GOT3 (cell line): ENCODE data around the gene TEX13B.

ENCODE experiments used
- DNase-seq: peaks from one replicate; lab custom pipeline; 2025; ENCODE audit warnings: mixed read lengths; lab: John Stamatoyannopoulos, UW

Gene TEX13B

DNA sequence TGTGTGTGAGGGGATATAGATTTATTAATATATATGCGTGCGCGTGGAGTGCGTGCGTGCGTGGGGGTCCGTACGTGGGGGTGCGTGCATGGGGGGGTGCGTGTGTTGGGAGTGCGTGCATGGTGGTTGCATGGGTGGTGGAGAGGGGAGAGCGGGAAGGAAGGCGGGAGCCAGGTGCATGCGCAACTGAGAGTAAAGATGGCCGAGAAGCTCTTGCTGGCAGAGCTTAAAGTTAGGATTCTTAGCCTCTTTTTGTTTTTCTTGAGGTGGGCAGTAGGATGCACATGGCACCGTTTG is 45.8 kb downstream of the TEX13B start:
- no peak for DNase-seq

DNA sequence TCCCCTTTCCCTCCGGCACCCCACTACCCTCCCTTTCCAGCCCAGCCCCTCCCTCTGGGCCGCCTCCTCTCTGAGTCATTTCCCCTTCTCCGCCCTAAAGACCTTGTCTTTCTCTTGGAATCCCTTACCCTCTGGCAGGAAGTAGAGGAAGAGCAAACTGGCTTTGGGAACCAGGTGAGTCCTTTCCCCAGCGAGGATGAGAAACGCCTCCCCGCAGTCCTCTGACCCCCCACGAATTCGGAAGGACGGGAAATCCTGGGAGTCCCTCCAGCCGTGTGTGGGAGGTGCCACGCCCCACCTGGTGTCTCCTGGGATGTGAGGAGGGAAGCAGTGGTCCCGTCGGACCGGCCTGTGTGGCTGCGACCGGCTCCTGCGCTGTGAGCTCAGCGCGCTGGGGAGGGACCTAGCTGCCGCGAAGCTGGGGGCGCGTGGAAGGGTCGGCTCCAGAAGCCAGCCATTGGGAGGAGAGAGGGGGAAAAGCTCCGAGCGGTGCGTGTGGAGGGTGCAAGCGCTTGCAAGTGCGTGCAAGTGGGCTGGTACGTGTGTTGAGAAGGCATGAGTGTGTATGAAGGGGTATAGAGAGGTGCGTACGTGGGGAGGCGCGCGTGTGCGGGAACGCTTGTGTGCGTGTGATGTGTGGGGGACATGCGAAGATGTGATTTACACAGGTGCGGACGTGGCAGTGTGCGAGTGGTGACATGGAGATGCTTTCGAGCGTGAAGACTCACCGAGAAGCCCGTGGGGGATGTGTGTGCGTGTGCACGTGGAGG is 46.3 kb downstream of the TEX13B start:
- no peak for DNase-seq

DNA sequence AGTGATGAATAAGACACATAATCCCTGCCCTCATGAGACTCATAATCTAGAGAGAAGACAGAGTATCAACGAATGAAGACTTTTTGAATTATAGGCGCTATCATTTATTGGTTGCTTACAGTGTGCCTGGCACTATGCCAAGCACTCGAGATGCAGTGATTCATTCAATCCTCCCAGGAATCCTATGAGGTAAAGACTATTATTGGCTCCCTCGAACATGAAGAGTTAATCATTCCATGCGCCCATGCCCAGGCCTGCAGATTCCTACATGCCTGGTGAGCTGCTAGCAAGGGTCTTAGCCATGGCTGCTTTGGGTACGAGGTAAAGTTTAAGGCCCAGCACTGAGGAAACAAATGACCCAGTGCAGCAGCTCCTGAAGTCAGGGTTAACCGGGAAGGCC is 47.0 kb downstream of the TEX13B start:
- DNase-seq = no peak

DNA sequence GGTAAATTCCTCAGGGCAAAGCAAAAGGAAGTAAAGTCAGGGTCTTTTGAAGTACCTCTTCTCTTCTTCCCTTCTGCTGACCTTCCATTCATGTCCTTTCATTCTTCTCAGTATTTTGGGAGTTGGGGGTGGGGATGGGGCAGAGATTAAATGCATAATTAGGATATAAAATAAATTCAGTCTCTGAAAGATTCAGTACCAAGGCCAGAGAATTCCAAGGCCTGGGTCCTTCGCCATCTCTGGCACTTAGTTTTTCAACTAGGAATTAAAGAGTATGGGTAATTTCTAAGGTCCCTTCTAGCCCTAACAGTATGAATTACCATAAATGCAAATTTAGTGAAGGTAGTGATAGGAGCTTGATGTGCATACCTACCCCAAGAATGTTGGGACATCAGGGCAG is 47.9 kb downstream of the TEX13B start:
- no peak for DNase-seq
